Measurements from ENCODE around the gene DMTF1.
A peak's percentile ranks its signal among the peaks of the same experiment; 100 is the strongest.
"Not testable (repeated sequence)": the region's sequence is repeated elsewhere in the genome, so short reads cannot be mapped to it uniquely, and the experiment has no call there.

DMTF1 gene, protein sequence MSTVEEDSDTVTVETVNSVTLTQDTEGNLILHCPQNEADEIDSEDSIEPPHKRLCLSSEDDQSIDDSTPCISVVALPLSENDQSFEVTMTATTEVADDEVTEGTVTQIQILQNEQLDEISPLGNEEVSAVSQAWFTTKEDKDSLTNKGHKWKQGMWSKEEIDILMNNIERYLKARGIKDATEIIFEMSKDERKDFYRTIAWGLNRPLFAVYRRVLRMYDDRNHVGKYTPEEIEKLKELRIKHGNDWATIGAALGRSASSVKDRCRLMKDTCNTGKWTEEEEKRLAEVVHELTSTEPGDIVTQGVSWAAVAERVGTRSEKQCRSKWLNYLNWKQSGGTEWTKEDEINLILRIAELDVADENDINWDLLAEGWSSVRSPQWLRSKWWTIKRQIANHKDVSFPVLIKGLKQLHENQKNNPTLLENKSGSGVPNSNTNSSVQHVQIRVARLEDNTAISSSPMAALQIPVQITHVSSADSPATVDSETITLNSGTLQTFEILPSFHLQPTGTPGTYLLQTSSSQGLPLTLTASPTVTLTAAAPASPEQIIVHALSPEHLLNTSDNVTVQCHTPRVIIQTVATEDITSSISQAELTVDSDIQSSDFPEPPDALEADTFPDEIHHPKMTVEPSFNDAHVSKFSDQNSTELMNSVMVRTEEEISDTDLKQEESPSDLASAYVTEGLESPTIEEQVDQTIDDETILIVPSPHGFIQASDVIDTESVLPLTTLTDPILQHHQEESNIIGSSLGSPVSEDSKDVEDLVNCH

DNA sequence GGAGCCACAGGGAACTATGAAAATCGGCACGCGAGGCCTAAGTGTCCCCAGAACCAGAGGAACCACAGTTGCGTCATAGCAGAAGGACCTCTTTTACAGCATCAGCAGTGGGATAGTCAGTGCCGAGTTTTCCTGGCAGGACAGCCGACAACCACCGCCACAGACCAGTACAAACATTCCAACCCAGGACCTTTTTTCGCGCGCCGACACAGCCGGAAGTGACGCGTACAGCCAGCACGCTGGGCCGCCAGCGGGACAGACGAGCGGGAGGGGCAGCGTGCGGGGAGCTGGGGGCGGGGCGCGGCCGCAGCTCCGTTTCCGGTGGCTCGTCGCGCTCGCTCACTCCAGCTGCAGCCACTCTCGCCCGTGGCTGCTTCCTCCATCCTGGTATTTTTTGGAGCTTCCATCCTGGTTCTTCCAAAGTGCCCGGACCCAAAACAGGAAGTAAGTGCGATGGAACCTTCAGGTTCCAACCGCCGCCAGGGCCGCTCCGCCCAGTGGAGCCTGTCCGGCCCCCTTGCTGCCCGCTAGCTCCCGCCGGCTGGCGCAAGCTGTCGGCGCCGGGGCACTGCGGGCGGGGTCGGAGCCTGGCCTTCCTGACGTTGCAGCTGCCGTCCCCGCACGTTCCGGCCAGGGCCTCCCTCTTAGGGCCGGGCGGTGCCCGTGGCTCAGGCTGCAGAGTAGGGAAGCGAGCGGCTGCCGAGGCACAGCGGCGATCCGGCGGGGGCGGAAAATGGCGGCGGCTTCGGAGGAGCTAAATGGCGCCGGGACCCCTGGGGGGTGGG lies at the start of gene DMTF1:
Gene DMTF1 (plus strand): TSS at position 342 of the 785 bp plus-strand sequence. CDS start 12,489 bp downstream, outside the sequence.
- DNase-seq (ENCODE audit: low read depth): peak; percentile 86

DNA sequence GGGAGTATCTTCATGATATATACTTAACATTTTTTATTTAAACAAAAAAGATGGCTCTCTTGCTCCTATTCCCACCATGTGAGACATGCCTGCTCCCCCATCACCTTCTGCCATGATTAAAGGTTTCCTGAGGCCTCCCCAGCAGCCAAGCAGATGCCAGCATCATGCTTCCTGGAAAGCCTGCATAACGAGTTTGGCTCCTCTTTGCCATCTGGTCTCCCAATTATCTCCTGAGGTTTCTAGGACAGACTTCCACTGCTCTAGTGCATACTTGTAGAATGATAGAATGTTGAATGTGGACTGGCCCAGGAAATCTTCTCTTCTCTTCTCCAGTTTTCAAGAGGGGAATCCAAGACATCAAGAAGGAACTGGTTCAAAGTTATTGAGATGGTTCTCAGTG lies 46.9 kb upstream of the DMTF1 start:
- DNase-seq (ENCODE audit: low read depth): no peak

DNA sequence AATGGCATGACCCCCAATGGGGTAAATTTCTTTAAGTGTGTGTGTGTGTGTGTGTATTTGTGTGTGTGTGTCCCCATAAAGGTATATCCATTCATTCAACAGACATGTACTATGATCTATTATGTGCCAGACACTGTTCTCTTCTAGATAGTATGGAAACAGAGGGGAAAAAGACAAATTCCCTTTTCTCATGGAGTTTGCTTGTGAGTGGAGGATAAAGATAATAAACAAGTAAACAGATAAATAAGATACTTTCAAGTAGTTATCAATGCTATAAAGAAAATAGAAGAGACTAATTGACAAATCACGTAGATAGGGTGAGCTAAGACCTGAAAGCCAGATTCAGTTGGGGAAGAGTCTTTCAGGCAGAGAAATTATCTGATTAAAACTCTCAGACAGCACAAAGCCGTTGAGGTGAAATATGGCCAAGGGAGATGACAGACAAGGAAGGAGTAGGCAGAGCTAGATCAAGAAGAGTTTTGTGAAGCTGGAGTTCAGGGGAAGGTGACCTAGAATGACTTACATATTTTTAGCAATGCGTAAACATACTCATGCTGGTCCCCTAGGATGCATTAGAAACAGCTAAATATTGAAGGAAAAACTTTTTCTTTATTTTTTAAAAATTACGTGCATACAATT lies 45.2 kb upstream of the DMTF1 start:
- no peak for DNase-seq (ENCODE audit: low read depth)

DNA sequence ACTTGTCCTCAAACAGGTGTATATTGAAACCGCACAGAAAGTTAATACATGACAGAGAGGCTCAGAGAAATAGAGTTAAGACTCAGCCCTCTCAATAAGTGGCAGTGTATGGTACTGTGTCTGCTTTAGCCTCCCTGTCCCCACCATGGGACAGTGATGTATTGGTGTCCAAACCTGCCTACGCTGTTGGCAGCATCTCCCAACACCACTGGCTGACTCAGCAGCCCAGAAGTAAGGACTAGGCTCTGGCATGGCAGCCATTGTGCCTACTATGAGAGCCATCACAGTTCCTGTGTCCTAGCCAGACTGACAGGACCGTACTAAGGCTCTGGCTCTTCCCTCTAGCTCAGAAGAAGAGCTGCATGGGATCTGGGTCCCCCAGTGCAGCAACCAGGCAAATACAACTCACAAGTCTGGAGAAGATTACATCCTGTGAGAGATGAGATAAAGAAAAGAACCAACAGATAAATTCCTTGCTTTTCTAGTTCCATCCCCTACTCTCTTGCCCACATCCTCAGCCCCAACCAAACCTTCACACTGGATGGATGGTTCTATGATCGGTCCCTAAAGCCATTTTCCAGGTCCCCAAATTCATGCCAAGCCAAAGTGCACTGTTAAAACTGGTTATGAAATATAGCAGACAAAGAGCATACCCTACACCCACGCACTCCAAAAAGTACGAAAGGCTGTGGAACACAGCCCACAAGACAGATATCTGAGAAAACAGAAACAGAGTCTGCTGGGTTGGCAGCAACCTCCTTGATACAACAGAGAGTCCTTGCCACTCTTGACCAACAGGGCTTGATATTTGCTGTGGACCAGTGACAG lies 44.1 kb upstream of the DMTF1 start:
- DNase-seq (ENCODE audit: low read depth): no peak

DNA sequence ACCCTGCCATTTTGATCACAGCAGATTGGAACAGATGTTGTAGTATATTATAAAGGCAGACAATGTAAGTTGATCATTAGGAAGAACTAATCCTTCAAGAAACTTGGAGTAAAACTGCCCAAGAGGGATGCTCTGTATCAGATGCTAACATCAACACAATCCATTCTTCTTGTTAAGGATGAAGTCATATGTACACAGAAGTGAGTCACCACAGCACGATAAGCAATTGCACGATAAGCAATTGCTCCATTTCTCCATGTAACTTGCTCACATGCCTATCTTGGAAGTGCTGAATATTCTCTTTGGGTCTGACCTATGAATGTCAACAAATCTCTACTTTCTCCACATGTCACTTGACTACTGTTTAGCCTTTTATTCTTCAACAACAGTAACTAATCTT lies 41.5 kb upstream of the DMTF1 start:
- DNase-seq (ENCODE audit: low read depth): no peak

DNA sequence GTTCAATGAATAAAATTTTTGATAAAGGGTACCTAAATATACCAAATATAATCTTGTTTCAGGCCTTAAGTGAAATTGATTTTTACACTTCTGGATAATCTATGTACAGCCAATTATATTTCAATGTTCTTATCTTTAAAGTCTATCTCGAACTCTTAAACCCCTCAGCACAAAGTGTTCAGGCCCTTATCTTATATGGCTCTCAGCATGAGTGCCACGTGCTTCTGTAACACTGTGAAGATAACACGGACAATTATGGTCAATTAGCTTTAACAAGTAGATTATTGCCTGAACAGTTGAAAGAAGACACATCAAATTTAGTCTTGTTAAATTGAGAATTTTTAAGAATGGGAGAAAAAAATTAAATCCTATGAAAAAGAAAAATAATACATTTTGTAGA lies 40.4 kb upstream of the DMTF1 start:
- DNase-seq (ENCODE audit: low read depth): no peak

DNA sequence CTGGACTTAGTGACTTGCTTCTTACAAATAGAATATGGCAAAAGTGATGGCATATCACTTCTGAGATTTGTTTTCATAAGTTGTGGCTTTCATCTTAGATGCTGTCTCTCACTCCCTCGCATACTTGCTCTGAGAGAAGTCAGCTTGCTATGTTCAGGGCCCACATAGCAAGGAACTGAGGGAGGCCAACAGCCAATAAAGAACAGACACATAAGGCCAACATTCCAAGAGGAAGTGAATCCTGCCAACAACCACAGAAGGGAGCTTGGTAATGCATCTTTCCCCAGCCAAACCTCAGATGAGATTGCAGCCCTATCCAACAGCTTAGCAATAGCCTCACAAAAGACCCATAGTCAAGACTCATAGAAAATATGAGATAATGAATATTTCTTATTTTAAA lies 39.2 kb upstream of the DMTF1 start:
- DNase-seq (ENCODE audit: low read depth): no peak

DNA sequence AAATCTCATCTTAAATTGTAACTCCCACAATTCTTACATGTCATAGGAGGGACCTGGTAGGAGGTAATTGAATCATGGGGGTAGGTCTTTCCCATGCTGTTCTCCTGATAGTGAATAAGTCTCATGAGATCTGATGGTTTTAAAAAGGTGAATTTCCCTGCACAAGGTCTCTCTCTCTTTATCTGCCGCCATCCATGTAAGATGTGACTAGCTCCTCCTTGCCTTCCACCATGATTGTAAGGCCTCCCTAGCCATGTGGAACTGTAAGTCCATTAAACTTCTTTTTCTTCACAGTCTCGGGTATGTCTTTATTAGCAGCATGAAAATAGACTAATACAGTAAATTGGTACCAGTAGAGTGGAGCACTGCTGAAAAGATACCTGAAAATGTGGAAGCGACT lies 38.3 kb upstream of the DMTF1 start:
- DNase-seq (ENCODE audit: low read depth): not testable (repeated sequence)

DNA sequence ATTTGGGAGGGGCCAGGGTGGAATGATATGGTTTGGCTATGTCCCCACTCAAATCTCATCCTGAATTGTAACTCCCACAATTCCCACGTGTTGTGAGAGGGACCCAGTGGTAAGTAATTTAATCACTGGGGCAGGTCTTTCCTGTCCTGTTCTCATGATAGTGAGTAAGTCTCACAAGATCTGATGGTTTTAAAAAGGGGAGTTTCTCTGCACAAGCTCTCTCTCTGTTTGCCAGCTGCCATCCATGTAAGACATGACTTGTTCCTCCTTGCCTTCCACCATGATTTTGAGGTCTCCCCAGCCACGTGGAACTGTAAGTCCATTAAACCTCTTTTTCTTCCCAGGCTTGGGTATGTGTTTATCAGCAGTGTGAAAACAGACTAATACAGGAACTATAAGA lies 36.5 kb upstream of the DMTF1 start:
- not testable (repeated sequence) for DNase-seq (ENCODE audit: low read depth)

DNA sequence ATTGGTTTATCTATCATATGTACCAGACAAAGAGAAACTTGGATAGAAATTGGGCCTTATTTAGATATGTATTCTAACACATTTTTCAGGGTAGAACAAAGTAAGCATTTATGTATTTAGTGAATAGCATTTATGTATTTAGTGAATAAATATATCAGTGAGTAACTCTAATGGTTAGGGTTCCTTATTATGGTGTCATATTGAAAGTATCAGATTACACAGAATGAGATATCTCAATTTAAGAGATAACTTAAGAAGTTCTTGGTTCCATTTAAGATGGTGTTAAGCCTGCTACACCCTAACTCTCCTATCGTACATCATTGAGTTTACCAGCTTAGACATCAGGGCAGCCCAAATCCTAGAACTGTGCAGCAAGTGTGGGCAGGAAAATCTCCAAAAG lies 35.9 kb upstream of the DMTF1 start:
- DNase-seq (ENCODE audit: low read depth): no peak

DNA sequence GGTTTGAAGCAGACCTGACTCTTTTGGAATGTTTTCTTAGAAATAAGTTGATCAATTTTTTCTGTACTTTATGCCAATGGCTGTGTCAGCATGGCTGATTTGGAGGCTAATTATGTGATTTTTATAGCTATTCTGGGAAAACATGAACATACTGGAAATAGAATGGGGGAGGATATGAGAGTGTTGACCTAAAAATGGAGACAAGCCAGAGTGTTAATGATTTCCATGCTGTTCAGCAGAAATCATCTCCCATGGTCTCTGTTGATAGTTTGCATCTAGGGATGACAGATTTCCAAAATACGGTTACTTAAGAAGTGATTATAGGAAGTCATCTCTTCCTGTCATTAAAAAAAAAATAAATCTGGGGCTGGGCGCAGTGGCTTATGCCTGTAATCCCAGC lies 32.7 kb upstream of the DMTF1 start:
- DNase-seq (ENCODE audit: low read depth): no peak

DNA sequence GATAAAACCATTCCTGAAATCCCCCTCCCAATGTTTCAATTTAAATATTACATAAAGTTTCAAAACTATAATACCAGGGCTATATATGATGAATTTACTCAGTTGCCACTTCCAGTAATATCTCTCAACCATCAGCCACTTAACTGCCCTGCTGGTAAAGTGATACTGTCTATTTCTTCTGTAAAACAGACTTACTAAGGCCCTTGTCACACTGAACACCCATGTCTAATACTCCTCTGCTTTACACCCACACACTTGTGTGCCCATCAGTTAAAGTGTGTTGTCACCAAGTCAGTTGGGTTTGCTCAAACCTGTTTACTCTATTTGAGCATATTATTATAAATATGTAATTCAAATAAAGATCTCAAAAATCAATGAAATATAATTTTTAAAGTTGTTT lies 29.1 kb upstream of the DMTF1 start:
- DNase-seq (ENCODE audit: low read depth): no peak

DNA sequence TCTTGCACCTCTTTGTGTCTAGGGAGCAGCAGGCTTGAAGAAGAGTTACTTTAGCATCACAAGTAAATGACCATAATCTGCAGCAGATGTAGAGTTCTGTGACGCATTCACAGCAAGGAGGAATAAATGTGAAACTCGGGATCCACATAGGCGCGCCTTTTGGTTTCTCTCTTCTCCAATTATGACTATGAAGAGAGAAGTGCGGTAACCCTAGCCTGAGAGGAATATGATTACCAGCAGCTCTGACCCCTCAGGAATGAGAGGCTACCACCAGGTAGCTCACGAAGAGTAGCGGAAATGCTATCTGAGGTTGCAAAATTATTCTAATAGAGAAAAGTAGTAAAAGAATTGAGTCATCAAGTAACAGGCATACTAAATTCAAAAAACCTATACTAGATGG lies 25.2 kb upstream of the DMTF1 start:
- DNase-seq (ENCODE audit: low read depth): no peak

DNA sequence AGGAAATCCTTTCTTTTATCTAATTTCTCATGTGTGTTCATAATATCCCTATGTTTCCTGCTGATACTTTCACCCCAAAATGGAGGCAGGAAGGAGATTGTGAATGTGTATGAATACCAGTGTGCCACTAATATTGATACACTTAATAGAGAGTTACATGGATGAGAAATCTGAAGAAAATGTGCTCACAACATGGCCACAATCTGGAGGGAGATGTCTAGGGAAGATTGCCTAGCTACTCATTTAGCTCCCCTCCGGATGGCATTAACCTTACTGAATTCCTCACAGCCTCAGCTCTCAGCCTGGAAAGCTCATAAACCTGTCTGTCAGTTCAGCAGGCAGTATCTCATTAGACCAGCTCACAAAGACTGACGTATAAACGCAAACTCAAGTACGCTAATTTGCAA lies 23.4 kb upstream of the DMTF1 start:
- no peak for DNase-seq (ENCODE audit: low read depth)

DNA sequence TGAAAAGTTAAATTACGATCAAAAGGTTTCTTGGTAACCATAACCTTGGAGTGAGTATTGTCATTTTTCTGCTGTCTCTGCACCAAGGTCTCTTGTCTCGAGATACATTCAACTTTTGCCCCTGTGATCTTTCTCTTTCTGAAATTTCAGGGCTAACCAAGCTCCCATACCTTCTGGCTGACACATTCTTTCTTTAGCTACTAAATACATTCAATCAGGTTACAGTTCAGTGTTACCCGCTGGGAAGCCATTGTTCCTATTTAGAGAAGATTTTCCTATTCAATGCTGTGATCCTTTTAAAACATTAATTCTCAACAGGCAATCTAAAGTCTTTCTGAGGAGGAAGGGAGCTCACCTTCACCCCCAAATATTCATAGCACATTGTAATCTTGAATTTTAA lies 22.9 kb upstream of the DMTF1 start:
- DNase-seq (ENCODE audit: low read depth): no peak

DNA sequence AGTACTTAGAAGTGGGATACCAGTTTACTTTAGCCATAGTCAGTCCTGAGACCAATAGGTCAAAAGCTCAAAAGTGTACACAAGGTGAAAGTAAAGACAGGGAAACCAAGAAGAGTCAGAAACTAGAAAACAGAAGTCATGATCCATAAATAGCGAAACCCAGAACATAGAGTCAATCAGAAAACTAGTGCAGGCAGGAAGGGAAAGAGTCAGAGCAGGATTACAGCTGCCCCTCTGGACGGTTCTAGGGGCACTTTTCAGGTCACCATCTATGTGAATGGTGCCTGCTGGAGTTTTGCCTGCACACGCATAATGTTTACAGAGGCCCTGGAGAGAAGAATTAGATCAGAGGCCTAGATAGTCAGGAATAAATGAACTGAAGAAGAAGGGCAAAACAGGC lies 22.4 kb upstream of the DMTF1 start:
- DNase-seq (ENCODE audit: low read depth): no peak

DNA sequence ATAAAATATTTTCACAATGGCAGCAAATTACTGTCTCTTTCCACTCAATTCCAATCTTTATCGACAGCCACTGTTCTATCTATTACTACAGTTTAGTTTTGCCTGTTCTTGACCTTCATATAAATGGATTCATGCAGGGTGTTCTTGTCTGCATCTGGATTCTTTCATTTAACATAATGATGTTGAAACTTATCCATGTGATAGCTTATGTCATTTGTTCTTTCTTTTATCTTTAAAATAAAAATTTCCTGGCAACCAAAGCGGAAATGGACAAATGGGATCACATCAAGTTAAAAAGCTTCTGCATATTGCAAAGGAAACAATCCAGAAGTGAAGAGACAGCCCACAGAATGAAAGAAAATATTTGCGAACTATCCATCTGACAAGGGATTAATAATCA lies 20.5 kb upstream of the DMTF1 start:
- DNase-seq (ENCODE audit: low read depth): no peak

DNA sequence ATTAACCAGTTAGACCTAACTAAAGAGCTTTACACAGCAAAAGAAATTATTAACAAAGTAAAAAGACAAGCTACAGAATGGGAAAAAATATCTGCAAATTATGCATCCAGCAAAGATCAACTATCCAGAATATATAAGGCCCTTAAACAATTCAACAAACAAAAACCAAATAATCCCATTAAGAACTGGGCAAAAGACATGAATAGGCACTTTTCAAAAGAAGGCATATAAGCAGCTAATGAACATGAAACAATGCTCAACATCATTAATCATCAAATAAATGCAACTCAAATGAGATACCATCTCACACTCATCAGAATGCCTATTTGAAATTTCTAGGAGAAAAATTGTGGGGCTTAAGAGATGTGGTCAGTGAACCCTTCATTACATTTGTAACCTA lies 15.0 kb upstream of the DMTF1 start:
- no peak for DNase-seq (ENCODE audit: low read depth)

DNA sequence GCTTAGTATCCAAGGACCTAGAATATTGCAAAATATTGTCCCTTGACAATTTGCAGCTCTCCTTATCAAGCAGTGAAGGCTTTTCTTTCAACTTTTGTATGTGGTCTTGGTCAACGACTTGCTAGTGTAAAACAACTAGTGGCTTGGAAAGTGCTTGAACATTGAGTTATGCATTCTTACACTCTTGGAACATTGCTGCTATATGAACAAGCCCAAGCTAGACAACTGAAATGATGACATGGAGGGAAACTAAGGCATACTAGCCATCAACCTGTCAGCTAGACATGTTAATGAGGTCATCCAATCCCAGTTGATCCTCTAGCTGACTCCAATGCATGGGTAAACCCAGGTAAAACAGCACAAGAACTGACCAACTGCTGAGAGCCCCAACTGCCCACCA lies 12.7 kb upstream of the DMTF1 start:
- no peak for DNase-seq (ENCODE audit: low read depth)

DNA sequence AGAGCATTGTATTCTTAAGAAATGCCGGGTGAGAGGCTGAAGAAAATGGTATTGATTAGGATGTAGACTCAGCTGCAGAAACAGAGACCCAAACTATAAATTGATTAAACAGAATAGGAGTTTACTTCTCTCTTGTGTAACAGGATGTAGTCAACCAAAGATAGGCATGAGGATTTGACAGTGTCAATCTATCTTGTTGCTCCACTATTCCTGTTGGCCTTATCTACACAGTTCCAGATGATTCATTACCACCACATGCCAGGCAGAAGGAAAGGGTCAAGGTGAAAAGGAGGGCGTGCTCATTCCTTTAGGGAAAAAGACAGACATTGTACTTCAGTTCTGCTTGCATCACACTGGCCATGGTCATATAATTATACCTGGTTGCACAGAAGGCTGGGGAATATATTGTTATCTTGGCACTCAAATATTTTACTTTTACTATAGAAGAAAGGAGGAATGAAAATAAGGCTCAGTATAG lies 11.9 kb upstream of the DMTF1 start:
- DNase-seq (ENCODE audit: low read depth): no peak

DNA sequence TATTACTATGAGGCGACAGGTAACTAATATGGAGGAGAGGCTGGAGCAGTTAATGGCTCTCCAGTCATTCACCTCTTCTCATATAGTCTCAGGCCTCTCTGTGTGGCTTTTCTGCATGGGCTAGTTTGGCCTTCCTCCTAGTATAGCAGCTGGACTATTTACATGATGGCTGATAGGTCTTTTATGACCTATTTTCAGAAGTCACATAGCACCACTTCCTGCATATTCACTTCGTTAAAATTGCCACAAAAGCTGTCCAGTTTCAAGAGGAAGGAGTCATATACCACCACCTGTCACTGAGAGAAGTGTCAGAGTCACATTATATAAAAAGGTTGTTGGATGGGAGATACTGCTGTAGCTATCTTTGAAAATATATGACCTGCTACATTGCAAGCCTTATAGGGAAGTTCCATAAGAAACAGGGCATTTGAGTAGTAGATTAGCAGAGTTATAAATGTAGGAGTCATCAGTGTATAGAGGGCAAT lies 8.0 kb upstream of the DMTF1 start:
- no peak for DNase-seq (ENCODE audit: low read depth)
